Nephron progenitor cell (in vitro differentiated cells): ENCODE results near the gene ATG7.
A peak's percentile ranks its signal among the peaks of the same experiment; 100 is the strongest.
"Not testable (repeated sequence)": the region's sequence is repeated elsewhere in the genome, so short reads cannot be mapped to it uniquely, and the experiment has no call there.

Source experiments
- DNase-seq: peaks from one replicate; pipeline ENCODE4 v3.0.0; 2021
- H3K27ac Mint-ChIP-seq: 2 replicates; pipeline ENCODE4 v1.8.0; 2021; ENCODE audit warnings: mild to moderate bottlenecking, moderate library complexity, mixed read lengths
- H3K27me3 Mint-ChIP-seq: 2 replicates; pipeline ENCODE4 v1.8.0; 2021; ENCODE audit warnings: mild to moderate bottlenecking, low read depth, mixed read lengths; ENCODE audit not compliant: poor library complexity
- H3K36me3 Mint-ChIP-seq: 2 replicates; pipeline ENCODE4 v1.8.0; 2021; ENCODE audit warnings: low read depth, mixed read lengths
- H3K4me1 Mint-ChIP-seq: 2 replicates; pipeline ENCODE4 v1.8.0; 2021; ENCODE audit warnings: mixed read lengths
- H3K4me3 Mint-ChIP-seq: 2 replicates; pipeline ENCODE4 v1.8.0; 2021; ENCODE audit warnings: mild to moderate bottlenecking, moderate library complexity, mixed read lengths
- H3K9me3 Mint-ChIP-seq: 2 replicates; pipeline ENCODE4 v1.8.0; 2021; ENCODE audit warnings: mild to moderate bottlenecking, moderate library complexity, mixed read lengths
- TF ChIP-seq, protein P1 (sequence below): fragments of 200-600 bp; sonication (generic); IDR thresholded peaks from 2 replicates; pipeline ENCODE4 v1.5.0; 2021; ENCODE audit warnings: antibody characterized with exemption

The ATG7 gene

DNA sequence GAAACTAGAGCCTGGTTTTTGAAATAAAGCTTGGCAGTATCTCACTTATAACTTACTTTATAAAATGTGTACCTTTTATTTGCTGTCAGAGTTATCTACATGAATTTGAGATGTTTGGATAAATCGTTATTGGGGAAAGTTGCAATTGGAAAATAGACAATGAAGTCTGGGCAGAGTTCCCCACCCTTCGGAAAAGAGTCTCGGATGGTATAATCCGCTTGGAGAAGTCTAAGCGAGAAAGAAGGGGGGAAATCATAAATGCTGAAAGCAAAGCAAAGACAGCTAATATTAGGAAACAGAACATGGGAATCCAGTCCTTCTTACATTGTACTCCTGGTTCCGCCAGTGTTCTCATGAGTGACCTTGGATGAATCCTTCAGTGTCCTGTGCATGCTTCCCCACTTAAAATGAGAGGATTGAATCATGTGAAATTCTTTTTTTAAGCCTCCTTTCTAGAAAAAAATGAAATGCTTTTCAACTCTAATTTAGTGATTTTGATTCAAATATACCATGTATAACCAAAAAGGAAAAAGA is 162.4 kb downstream of the ATG7 start:
- H3K36me3 Mint-ChIP-seq, result no peaks in the 10 kb centered on the region
- no peak overlapping the region for H3K4me3 Mint-ChIP-seq
- no peaks in the 10 kb centered on the region for H3K9me3 Mint-ChIP-seq
- peaks cover 6% of the 10 kb centered on the region for H3K27me3 Mint-ChIP-seq
- H3K27ac Mint-ChIP-seq, result no peak overlapping the region
- no peak for DNase-seq
- H3K4me1 Mint-ChIP-seq, result peaks cover 34% of the 10 kb centered on the region
- TF ChIP-seq, protein P1, sequence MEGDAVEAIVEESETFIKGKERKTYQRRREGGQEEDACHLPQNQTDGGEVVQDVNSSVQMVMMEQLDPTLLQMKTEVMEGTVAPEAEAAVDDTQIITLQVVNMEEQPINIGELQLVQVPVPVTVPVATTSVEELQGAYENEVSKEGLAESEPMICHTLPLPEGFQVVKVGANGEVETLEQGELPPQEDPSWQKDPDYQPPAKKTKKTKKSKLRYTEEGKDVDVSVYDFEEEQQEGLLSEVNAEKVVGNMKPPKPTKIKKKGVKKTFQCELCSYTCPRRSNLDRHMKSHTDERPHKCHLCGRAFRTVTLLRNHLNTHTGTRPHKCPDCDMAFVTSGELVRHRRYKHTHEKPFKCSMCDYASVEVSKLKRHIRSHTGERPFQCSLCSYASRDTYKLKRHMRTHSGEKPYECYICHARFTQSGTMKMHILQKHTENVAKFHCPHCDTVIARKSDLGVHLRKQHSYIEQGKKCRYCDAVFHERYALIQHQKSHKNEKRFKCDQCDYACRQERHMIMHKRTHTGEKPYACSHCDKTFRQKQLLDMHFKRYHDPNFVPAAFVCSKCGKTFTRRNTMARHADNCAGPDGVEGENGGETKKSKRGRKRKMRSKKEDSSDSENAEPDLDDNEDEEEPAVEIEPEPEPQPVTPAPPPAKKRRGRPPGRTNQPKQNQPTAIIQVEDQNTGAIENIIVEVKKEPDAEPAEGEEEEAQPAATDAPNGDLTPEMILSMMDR, result no peak

DNA sequence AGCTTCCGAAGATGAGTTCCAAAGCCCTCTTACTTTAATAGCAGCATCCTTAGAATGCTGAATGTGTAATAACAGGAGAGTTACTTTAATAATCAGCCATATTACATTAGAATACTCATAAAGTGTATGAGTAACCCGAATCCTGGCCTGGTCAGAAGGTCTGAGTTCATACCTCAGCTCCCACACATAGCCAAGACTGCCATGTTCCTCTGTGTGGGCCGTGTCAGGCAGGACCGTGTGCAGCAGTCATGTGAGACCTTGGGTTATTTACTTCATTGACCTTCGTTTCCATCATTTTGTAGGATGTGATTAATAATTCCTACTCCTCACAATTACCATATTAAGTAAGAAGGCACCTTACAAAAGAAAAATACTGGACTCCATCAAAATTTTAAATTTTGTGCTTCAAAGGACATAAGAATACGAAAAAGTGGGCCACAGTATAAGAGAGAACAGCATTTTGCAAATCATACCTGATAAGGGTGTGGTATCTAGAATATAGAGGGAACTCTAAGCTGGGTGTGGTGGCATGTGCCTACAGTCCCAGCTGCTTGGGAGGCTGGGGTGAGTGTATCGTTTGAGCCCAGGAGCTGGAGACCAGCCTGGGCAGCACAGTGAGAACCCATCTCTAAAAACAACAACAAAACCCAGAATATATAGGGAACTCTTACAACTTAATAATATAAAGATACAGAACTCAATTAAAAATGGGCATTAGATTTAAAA is 163.4 kb downstream of the ATG7 start:
- no peak for DNase-seq
- Mint-ChIP-seq H3K27ac (no peak overlapping the region), H3K4me3 (no peak overlapping the region), H3K27me3 (peaks cover 5% of the 10 kb centered on the region), H3K4me1 (peaks cover 26% of the 10 kb centered on the region), H3K9me3 (no peaks in the 10 kb centered on the region), H3K36me3 (no peaks in the 10 kb centered on the region)
- TF ChIP-seq, protein P1, result no peak

DNA sequence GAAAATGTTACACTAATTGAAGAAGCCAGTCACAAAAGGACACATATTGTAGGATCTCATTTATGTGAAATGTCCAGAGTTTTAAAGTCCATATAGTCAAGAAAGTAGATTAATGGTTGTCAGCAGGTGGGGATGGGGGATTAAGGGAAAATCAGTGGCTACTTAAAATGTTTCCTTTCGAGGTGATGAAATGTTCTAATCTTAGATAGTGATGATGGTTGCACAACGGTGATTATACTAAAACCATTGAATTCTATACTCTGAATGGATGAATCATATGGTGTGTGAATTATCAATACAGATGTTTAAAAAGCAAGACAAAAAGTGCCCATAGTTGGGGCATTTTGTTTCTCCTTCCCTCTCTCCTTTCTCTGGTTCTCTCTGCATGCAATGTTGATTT is 164.6 kb downstream of the ATG7 start:
- no peak overlapping the region for H3K4me3 Mint-ChIP-seq
- H3K36me3 Mint-ChIP-seq, result no peaks in the 10 kb centered on the region
- TF ChIP-seq, protein P1, result no peak
- peaks cover 3% of the 10 kb centered on the region for H3K27me3 Mint-ChIP-seq
- peaks cover 17% of the 10 kb centered on the region for H3K4me1 Mint-ChIP-seq
- no peak for DNase-seq
- peak overlapping the region; percentile 40 for H3K27ac Mint-ChIP-seq
- no peaks in the 10 kb centered on the region for H3K9me3 Mint-ChIP-seq

DNA sequence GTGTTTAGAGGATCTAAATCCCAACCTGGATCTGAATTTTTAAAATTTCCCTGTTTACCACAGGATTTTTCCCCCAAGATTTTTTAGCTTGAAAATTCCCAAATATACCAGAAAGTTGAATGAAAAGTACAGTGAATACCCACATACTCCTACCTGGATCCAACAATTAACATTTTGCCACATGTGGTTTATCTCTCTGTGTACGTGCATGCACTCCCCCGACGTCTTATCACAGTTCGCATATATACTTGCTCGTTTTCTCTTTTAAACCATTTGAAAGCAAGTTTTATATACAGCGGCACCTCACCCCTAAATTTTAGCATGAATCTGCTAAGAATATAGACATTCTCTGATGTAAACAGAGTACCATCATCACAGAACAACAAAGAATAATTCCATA is 165.3 kb downstream of the ATG7 start:
- H3K4me1 Mint-ChIP-seq, result peaks cover 14% of the 10 kb centered on the region
- H3K27ac Mint-ChIP-seq, result no peak overlapping the region
- DNase-seq, result no peak

DNA sequence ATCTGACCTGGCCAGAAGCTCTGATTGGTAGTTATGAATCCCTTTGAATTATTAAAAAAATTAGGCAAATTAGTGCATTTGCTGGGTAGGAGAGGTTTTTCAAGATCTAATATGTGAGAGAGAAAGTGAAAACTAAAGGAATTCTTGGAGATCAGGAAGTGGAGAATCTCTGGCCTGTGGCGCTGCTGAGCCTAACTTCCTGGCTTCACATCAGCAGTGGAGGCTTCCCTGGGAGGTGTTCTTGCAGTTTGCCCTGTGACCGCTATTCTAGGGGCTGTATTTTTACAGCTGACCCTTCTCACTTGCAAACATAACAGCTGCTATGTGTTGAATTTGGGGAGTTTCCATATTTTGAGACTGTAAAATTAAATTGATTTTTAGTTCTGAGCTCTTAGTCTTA is 166.4 kb downstream of the ATG7 start:
- H3K4me1 Mint-ChIP-seq, result peaks cover 14% of the 10 kb centered on the region

More for the DNA sequence above, 165.3 kb downstream of the ATG7 start:
- TF ChIP-seq, protein P1, result no peak
- Mint-ChIP-seq H3K4me3 (no peak overlapping the region), H3K36me3 (no peaks in the 10 kb centered on the region), H3K9me3 (no peaks in the 10 kb centered on the region), H3K27me3 (peaks cover 3% of the 10 kb centered on the region)

DNA sequence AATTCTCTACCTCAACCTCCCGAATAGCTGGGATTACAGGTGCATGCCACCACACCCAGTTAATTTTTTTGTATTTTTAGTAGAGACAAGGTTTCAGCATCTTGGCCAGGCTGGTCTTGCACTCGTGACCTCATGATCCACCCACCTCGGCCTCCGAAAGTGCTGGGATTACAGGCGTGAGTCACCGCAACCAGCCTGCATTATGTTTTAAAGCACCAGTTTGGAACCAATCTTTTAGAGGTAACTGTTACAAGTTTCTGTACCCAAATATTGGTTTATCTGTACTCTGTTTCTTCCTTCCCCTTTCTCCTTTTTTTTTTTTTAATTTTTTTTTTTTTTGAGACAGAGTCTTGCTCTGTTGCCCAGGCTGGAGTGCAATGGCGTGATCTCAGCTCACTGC is 169.1 kb downstream of the ATG7 start:
- H3K4me3 Mint-ChIP-seq, H3K36me3 Mint-ChIP-seq, DNase-seq, H3K4me1 Mint-ChIP-seq, H3K9me3 Mint-ChIP-seq, H3K27me3 Mint-ChIP-seq, H3K27ac Mint-ChIP-seq: not testable (repeated sequence)

More for the DNA sequence above, 166.4 kb downstream of the ATG7 start:
- H3K27me3 Mint-ChIP-seq, result peaks cover 3% of the 10 kb centered on the region
- no peak for DNase-seq
- TF ChIP-seq, protein P1, result no peak
- H3K4me3 Mint-ChIP-seq, result no peak overlapping the region
- no peaks in the 10 kb centered on the region for H3K36me3 Mint-ChIP-seq
- H3K9me3 Mint-ChIP-seq, result no peaks in the 10 kb centered on the region
- no peak overlapping the region for H3K27ac Mint-ChIP-seq
